ENCODE measurements around the gene RAB33A.

The RAB33A gene

DNA sequence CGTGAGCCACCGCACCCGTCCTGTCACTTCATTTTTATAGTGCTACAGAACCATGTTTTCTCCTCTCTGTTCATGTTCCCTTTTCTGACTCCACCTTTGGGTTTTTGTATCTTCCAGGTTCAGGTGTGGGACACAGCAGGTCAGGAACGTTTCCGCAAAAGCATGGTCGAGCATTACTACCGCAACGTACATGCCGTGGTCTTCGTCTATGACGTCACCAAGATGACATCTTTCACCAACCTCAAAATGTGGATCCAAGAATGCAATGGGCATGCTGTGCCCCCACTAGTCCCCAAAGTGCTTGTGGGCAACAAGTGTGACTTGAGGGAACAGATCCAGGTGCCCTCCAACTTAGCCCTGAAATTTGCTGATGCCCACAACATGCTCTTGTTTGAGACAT is 12.4 kb downstream of the RAB33A start:
- no peak overlapping the region for H2AFZ ChIP-seq (ENCODE audit: low read length)
- H4K91ac ChIP-seq (ENCODE audit: low read depth, low read length, poor library complexity): no peak overlapping the region
- H2BK120ac ChIP-seq (ENCODE audit: low read depth, low read length): no peak overlapping the region
- no peak overlapping the region for H2BK15ac ChIP-seq (ENCODE audit: low read length)
- H3K23ac ChIP-seq (ENCODE audit: low read depth, low read length, poor library complexity): no peak overlapping the region
- no peaks in the 10 kb centered on the region for H3K79me1 ChIP-seq (ENCODE audit: low read depth, low read length)
- no peak overlapping the region for H3K4ac ChIP-seq (ENCODE audit: low read length)
- H3K14ac ChIP-seq (ENCODE audit: low read length): no peak overlapping the region
- H2BK5ac ChIP-seq (ENCODE audit: low read length): no peak overlapping the region
- no peak overlapping the region for H4K8ac ChIP-seq (ENCODE audit: low read depth, low read length)
- H3K27ac ChIP-seq (replicated peaks; ENCODE audit: low read length): no peak overlapping the region
- no peak overlapping the region for H3K9ac ChIP-seq (ENCODE audit: low read depth, low read length, poor library complexity)
- H3K4me3 ChIP-seq (ENCODE audit: low read length in 2 of 2): no peak overlapping the region
- no peak for DNase-seq (ENCODE audit: low spot score)
- H2BK12ac ChIP-seq (ENCODE audit: low read length): no peak overlapping the region
- H3K36me3 ChIP-seq (replicated peaks in 1 of 2; ENCODE audit: control insufficient read depth in 2 of 2, insufficient read depth in 2 of 2, low read length in 2 of 2): peaks cover 0 to 3% of the 10 kb centered on the region in 2 donors
- no peaks in the 10 kb centered on the region for H3K9me3 ChIP-seq (replicated peaks in 1 of 2; ENCODE audit: control insufficient read depth in 2 of 2, insufficient read depth in 1 of 2, low read depth in 1 of 2, low read length in 2 of 2)
- WGBS, 2 donors (ENCODE audit: extremely low coverage in 2 of 2, insufficient read length in 2 of 2, insufficient replicate concordance in 1 of 2): no CpG with 5 or more reads among the region's 11 CpGs
- H3K18ac ChIP-seq (ENCODE audit: low read length): no peak overlapping the region
- no peak overlapping the region for H3K4me2 ChIP-seq (ENCODE audit: insufficient read depth, low read length, poor library complexity, severe bottlenecking)
- H3K4me1 ChIP-seq (ENCODE audit: control insufficient read depth in 2 of 2, insufficient read depth in 1 of 2, low read depth in 1 of 2, low read length in 2 of 2): no peaks in the 10 kb centered on the region
- no peaks in the 10 kb centered on the region for H3K27me3 ChIP-seq (ENCODE audit: control insufficient read depth in 3 of 3, insufficient read depth in 3 of 3, low read depth in 1 of 3, low read length in 3 of 3)
- H2AK5ac ChIP-seq (ENCODE audit: low read depth, low read length): no peak overlapping the region

DNA sequence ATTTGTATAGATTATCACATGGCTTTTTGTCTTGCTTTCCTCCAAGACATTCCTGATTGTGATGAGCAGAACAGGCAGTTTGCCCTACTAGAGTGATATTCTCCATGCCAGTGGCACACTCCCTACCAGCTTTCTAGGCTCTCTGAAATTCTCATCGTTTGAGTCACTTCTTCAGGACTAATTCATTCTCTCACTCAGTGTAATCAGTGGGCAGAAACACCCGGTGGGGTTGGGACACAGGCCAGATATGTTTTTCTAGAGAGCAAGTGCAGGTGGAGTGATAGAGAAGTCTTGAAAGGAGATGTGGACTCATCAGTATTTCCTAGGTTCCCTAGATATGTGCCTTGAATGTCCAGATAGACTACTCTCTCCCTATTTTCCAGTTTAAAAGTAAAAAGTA is 13.1 kb downstream of the RAB33A start:
- no peak overlapping the region for H3K14ac ChIP-seq (ENCODE audit: low read length)
- no peak overlapping the region for H2BK12ac ChIP-seq (ENCODE audit: low read length)
- no peak overlapping the region for H4K91ac ChIP-seq (ENCODE audit: low read depth, low read length, poor library complexity)
- H2BK5ac ChIP-seq (ENCODE audit: low read length): no peak overlapping the region
- no peak overlapping the region for H2BK120ac ChIP-seq (ENCODE audit: low read depth, low read length)
- H4K8ac ChIP-seq (ENCODE audit: low read depth, low read length): no peak overlapping the region
- no peak overlapping the region for H2AK5ac ChIP-seq (ENCODE audit: low read depth, low read length)
- H3K27ac ChIP-seq (replicated peaks; ENCODE audit: low read length): no peak overlapping the region
- no peak overlapping the region for H3K4me2 ChIP-seq (ENCODE audit: insufficient read depth, low read length, poor library complexity, severe bottlenecking)
- no peaks in the 10 kb centered on the region for H3K79me1 ChIP-seq (ENCODE audit: low read depth, low read length)
- H3K4me3 ChIP-seq (ENCODE audit: low read length in 2 of 2): no peak overlapping the region
- no peak overlapping the region for H3K4ac ChIP-seq (ENCODE audit: low read length)
- no CpG with 5 or more reads among the region's 2 CpGs for WGBS, 2 donors (ENCODE audit: extremely low coverage in 2 of 2, insufficient read length in 2 of 2, insufficient replicate concordance in 1 of 2)
- H2BK15ac ChIP-seq (ENCODE audit: low read length): no peak overlapping the region
- no peak overlapping the region for H3K23ac ChIP-seq (ENCODE audit: low read depth, low read length, poor library complexity)
- no peaks in the 10 kb centered on the region for H3K9me3 ChIP-seq (replicated peaks in 1 of 2; ENCODE audit: control insufficient read depth in 2 of 2, insufficient read depth in 1 of 2, low read depth in 1 of 2, low read length in 2 of 2)
- peaks cover 0 to 3% of the 10 kb centered on the region in 2 donors for H3K36me3 ChIP-seq (replicated peaks in 1 of 2; ENCODE audit: control insufficient read depth in 2 of 2, insufficient read depth in 2 of 2, low read length in 2 of 2)
- H3K27me3 ChIP-seq (ENCODE audit: control insufficient read depth in 3 of 3, insufficient read depth in 3 of 3, low read depth in 1 of 3, low read length in 3 of 3): no peaks in the 10 kb centered on the region
- no peak overlapping the region for H3K9ac ChIP-seq (ENCODE audit: low read depth, low read length, poor library complexity)
- H3K18ac ChIP-seq (ENCODE audit: low read length): no peak overlapping the region
- no peak overlapping the region for H2AFZ ChIP-seq (ENCODE audit: low read length)
- no peaks in the 10 kb centered on the region for H3K4me1 ChIP-seq (ENCODE audit: control insufficient read depth in 2 of 2, insufficient read depth in 1 of 2, low read depth in 1 of 2, low read length in 2 of 2)
- no peak for DNase-seq (ENCODE audit: low spot score)

DNA sequence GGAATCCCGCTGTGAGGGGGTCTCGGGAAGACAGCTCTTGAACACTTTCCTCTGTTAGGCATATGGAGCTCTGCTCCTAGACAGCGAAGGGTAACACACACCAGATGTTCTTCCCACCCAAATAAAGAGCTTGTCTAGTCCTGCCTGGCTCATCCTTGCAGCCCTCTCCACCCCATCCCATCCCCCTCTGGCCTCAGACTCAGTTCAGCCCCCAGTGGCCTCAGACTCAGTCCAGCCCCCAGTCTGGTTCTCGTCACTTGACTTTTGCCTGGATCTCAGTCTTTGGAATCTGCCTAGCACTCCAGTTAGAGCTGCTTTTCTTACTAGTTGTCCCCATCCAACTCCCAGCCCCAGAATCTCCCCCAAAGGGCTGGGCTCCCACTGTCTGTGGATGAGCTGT is 14.9 kb downstream of the RAB33A start:
- Histone ChIP-seq H3K27ac (replicated peaks; ENCODE audit: low read length) (no peak overlapping the region), H3K4ac (ENCODE audit: low read length) (no peak overlapping the region), H2BK5ac (ENCODE audit: low read length) (no peak overlapping the region), H3K14ac (ENCODE audit: low read length) (no peak overlapping the region), H3K4me1 (ENCODE audit: control insufficient read depth in 2 of 2, insufficient read depth in 1 of 2, low read depth in 1 of 2, low read length in 2 of 2) (no peaks in the 10 kb centered on the region), H3K36me3 (replicated peaks in 1 of 2; ENCODE audit: control insufficient read depth in 2 of 2, insufficient read depth in 2 of 2, low read length in 2 of 2) (peaks cover 0 to 3% of the 10 kb centered on the region in 2 donors), H4K8ac (ENCODE audit: low read depth, low read length) (no peak overlapping the region), H3K9ac (ENCODE audit: low read depth, low read length, poor library complexity) (no peak overlapping the region), H3K4me3 (ENCODE audit: low read length in 2 of 2) (no peak overlapping the region), H3K79me1 (ENCODE audit: low read depth, low read length) (no peaks in the 10 kb centered on the region), H3K23ac (ENCODE audit: low read depth, low read length, poor library complexity) (no peak overlapping the region), H2AK5ac (ENCODE audit: low read depth, low read length) (no peak overlapping the region), H3K27me3 (ENCODE audit: control insufficient read depth in 3 of 3, insufficient read depth in 3 of 3, low read depth in 1 of 3, low read length in 3 of 3) (no peaks in the 10 kb centered on the region), H2BK12ac (ENCODE audit: low read length) (no peak overlapping the region), H2BK15ac (ENCODE audit: low read length) (no peak overlapping the region), H2BK120ac (ENCODE audit: low read depth, low read length) (no peak overlapping the region), H3K4me2 (ENCODE audit: insufficient read depth, low read length, poor library complexity, severe bottlenecking) (peak overlapping the region; percentile 18), H3K18ac (ENCODE audit: low read length) (no peak overlapping the region), H2AFZ (ENCODE audit: low read length) (no peak overlapping the region), H4K91ac (ENCODE audit: low read depth, low read length, poor library complexity) (no peak overlapping the region), H3K9me3 (replicated peaks in 1 of 2; ENCODE audit: control insufficient read depth in 2 of 2, insufficient read depth in 1 of 2, low read depth in 1 of 2, low read length in 2 of 2) (no peaks in the 10 kb centered on the region)
- no peak for DNase-seq (ENCODE audit: low spot score)
- no CpG with 5 or more reads among the region's 4 CpGs for WGBS, 2 donors (ENCODE audit: extremely low coverage in 2 of 2, insufficient read length in 2 of 2, insufficient replicate concordance in 1 of 2)

DNA sequence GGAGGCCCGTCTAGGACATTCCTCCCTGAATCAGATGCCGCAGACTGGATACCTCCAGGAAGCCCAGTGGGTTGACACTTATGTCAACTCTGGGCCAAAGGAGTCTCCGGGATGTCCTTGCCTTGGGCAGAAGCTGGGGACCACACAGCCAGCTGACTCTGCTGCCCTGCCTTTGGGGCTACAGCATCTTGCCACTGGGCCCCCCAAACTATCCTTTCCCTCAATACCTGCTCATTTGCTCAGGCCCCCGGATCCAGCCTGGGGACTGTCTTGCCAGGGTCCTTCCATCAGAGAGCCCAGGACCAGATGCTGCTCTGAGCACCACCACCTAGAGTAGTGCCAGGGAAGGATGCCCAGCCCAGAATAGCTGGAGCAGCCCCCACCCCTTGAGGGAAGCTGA is 19.0 kb downstream of the RAB33A start:
- no peak for DNase-seq (ENCODE audit: low spot score)
- no peak overlapping the region for H2AK5ac ChIP-seq (ENCODE audit: low read depth, low read length)
- no peak overlapping the region for H3K4me3 ChIP-seq (ENCODE audit: low read length in 2 of 2)
- no peak overlapping the region for H3K18ac ChIP-seq (ENCODE audit: low read length)
- H3K27ac ChIP-seq (replicated peaks; ENCODE audit: low read length): no peak overlapping the region
- no peak overlapping the region for H3K23ac ChIP-seq (ENCODE audit: low read depth, low read length, poor library complexity)
- no peak overlapping the region for H4K8ac ChIP-seq (ENCODE audit: low read depth, low read length)
- no peaks in the 10 kb centered on the region for H3K4me1 ChIP-seq (ENCODE audit: control insufficient read depth in 2 of 2, insufficient read depth in 1 of 2, low read depth in 1 of 2, low read length in 2 of 2)
- no peaks in the 10 kb centered on the region for H3K9me3 ChIP-seq (replicated peaks in 1 of 2; ENCODE audit: control insufficient read depth in 2 of 2, insufficient read depth in 1 of 2, low read depth in 1 of 2, low read length in 2 of 2)
- H2BK120ac ChIP-seq (ENCODE audit: low read depth, low read length): no peak overlapping the region
- no peak overlapping the region for H3K4me2 ChIP-seq (ENCODE audit: insufficient read depth, low read length, poor library complexity, severe bottlenecking)
- H2BK15ac ChIP-seq (ENCODE audit: low read length): no peak overlapping the region
- H3K14ac ChIP-seq (ENCODE audit: low read length): no peak overlapping the region
- H2AFZ ChIP-seq (ENCODE audit: low read length): no peak overlapping the region
- H3K4ac ChIP-seq (ENCODE audit: low read length): no peak overlapping the region
- no peak overlapping the region for H2BK5ac ChIP-seq (ENCODE audit: low read length)
- H3K9ac ChIP-seq (ENCODE audit: low read depth, low read length, poor library complexity): no peak overlapping the region
- WGBS, 2 donors (ENCODE audit: extremely low coverage in 2 of 2, insufficient read length in 2 of 2, insufficient replicate concordance in 1 of 2): no CpG with 5 or more reads among the region's 4 CpGs
- H4K91ac ChIP-seq (ENCODE audit: low read depth, low read length, poor library complexity): no peak overlapping the region
- H3K36me3 ChIP-seq (replicated peaks in 1 of 2; ENCODE audit: control insufficient read depth in 2 of 2, insufficient read depth in 2 of 2, low read length in 2 of 2): no peaks in the 10 kb centered on the region
- no peaks in the 10 kb centered on the region for H3K79me1 ChIP-seq (ENCODE audit: low read depth, low read length)
- peak overlapping the region; percentile 10 for H2BK12ac ChIP-seq (ENCODE audit: low read length)
- H3K27me3 ChIP-seq (ENCODE audit: control insufficient read depth in 3 of 3, insufficient read depth in 3 of 3, low read depth in 1 of 3, low read length in 3 of 3): no peaks in the 10 kb centered on the region

Data from neuronal stem cell (in vitro differentiated cells).